ENCODE measurements around the gene TNFSF18.

- TF ChIP-seq, protein P1, sequence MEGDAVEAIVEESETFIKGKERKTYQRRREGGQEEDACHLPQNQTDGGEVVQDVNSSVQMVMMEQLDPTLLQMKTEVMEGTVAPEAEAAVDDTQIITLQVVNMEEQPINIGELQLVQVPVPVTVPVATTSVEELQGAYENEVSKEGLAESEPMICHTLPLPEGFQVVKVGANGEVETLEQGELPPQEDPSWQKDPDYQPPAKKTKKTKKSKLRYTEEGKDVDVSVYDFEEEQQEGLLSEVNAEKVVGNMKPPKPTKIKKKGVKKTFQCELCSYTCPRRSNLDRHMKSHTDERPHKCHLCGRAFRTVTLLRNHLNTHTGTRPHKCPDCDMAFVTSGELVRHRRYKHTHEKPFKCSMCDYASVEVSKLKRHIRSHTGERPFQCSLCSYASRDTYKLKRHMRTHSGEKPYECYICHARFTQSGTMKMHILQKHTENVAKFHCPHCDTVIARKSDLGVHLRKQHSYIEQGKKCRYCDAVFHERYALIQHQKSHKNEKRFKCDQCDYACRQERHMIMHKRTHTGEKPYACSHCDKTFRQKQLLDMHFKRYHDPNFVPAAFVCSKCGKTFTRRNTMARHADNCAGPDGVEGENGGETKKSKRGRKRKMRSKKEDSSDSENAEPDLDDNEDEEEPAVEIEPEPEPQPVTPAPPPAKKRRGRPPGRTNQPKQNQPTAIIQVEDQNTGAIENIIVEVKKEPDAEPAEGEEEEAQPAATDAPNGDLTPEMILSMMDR (IDR thresholded peaks at IDR 0.05), result no peak
- TF ChIP-seq POLR2A (IDR thresholded peaks at IDR 0.05), result no peak
Observed at GRCh38 chr1:173020138-173020750, 30.5 kb downstream of the TNFSF18 start.
